ENCODE data around the gene OXSR1.
"Not testable (repeated sequence)": the region's sequence is repeated elsewhere in the genome, so short reads cannot be mapped to it uniquely, and the experiment has no call there.

OXSR1 gene

GRCh38 chr3:38146504-38146903, 18.8 kb upstream of the OXSR1 start:
- DNase-seq, result no peak

GRCh38 chr3:38147421-38147820, 17.9 kb upstream of the OXSR1 start:
- no peak for DNase-seq

GRCh38 chr3:38148311-38148882, 16.9 kb upstream of the OXSR1 start:
- no peak for DNase-seq

- no peak for DNase-seq
Measured at GRCh38 chr3:38149708-38150107, 15.6 kb upstream of the OXSR1 start.

- no peak for DNase-seq
Measured at GRCh38 chr3:38150780-38151528, 14.4 kb upstream of the OXSR1 start.

GRCh38 chr3:38151667-38152265, 13.6 kb upstream of the OXSR1 start:
- DNase-seq, result peak; percentile 34

GRCh38 chr3:38152609-38153008, 12.7 kb upstream of the OXSR1 start:
- DNase-seq, result no peak

- DNase-seq, result no peak
Measured at GRCh38 chr3:38153221-38153620, 12.1 kb upstream of the OXSR1 start.

- peak; percentile 77 for DNase-seq
Measured at GRCh38 chr3:38154033-38154494, 11.3 kb upstream of the OXSR1 start.

- no peak for DNase-seq
Measured at GRCh38 chr3:38154625-38155255, 10.6 kb upstream of the OXSR1 start.

GRCh38 chr3:38155825-38156224, 9.5 kb upstream of the OXSR1 start:
- DNase-seq, result no peak

GRCh38 chr3:38157117-38157516, 8.2 kb upstream of the OXSR1 start:
- DNase-seq, result no peak

- DNase-seq, result no peak
Measured at GRCh38 chr3:38157595-38157994, 7.7 kb upstream of the OXSR1 start.

- DNase-seq, result no peak
Measured at GRCh38 chr3:38158472-38158871, 6.9 kb upstream of the OXSR1 start.

- DNase-seq, result not testable (repeated sequence)
Measured at GRCh38 chr3:38160704-38161103, 4.6 kb upstream of the OXSR1 start.

GRCh38 chr3:38163117-38163840, 2.1 kb upstream of the OXSR1 start:
- DNase-seq, result no peak

- no peak for DNase-seq
Measured at GRCh38 chr3:38163841-38164642, 1.3 kb upstream of the OXSR1 start.

- DNase-seq, result no peak
Measured at GRCh38 chr3:38164643-38164951, 740 bp upstream of the OXSR1 start.

- DNase-seq, result peak; percentile 59
Measured at GRCh38 chr3:38165722-38166387, 518 bp downstream of the OXSR1 start.

- DNase-seq, result peak; percentile 13
Measured at GRCh38 chr3:38167591-38167990, 2.3 kb downstream of the OXSR1 start.

GRCh38 chr3:38168151-38169026, 3.1 kb downstream of the OXSR1 start:
- peak; percentile 80 for DNase-seq
